NCI-H1436 (cell line): Measurements from ENCODE around the gene GATM.
"Not testable (repeated sequence)": the region's sequence is repeated elsewhere in the genome, so short reads cannot be mapped to it uniquely, and the experiment has no call there.

Source experiments
- DNase-seq: peaks from one replicate; lab custom pipeline; 2025; lab: John Stamatoyannopoulos, UW

Gene GATM

DNA sequence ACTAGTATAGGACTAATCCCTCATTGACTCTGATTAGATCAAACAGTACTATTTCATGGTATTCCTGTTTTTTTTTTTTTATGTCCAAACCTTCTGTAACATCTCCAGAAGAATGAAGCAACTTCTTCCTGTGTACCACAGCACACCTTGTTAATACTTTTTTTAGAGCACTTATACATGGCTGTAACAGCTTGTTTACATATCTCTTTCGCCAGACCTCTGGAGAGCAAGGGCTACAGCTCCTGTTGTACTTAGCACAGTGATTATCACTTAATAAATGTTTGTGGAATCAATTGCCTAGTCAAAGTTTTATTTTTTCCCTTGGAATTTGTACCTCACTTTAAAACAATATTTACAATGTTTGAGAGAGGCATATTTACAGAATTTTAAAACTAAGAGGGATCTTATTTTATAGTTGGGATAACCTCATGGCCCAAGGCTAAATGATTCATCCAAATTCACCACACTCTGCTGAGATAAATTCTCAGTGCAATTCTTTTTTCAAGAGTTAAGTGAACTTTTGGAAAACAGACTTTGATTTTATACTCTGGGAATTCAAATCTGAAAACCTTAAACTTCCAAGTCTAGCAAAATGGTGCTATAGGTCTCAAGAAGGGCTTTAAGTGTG lies 9.2 kb upstream of the GATM start:
- DNase-seq, result no peak

DNA sequence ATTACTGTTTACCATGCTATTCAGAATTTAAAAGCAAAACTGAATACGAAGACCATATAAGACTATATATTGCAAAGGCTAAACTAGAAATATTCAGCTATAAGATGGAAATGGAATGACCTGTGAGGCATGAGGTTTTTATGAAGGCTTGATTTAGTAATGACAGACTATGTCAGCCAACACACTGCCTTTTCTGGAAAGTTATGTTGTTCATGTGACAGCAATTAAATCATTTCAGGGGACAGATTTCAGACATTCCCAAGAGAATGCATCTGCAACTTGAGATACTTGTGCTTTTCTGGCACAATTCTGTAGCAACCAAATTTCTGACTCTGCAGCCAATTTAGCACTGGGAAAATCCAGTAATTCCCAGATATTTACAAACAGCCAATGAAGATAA lies 8.6 kb upstream of the GATM start:
- DNase-seq, result no peak

DNA sequence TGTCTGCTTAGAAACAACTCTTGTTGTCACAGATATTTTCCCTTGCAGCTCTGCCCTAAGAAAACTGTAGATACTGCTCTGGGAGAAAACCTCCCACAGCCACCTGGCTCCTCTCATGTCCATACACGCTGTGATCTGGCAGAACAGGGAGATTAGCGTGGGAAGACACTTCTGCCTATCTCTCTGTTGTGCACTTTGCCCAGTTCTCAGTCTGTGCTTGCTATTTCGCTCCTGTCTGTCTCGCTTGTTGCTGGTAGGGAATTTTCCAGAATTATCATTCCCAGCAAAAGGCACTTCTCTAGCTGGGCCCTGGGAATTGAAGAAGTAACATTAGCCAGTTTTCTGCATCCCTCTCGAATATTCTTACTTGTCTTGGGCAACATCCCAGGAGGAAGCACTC lies 8.1 kb upstream of the GATM start:
- no peak for DNase-seq

- no peak for DNase-seq
Measured at GRCh38 chr15:45385590-45385989, 7.2 kb upstream of the GATM start.

DNA sequence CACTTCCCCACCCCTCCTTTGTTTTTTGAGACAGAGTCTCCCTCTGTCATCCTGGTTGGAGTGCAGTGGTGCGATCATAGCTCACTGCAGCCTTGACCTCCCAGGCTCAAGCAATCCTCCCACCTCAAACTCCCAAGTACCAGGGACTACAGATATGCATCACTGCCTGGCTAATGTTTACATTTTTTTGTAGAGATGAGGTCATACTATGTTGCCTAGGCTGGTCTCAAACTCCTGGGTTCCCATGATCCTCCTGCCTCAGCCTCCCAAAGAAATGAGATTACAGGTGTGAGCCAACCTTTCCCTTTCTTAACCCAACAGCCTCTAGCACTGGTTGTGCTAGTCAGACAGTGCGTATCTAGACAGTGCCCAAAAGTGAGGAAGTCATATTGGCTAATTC lies 6.4 kb upstream of the GATM start:
- no peak for DNase-seq

- DNase-seq, result no peak
Measured at GRCh38 chr15:45378913-45379262, 544 bp upstream of the GATM start.

DNA sequence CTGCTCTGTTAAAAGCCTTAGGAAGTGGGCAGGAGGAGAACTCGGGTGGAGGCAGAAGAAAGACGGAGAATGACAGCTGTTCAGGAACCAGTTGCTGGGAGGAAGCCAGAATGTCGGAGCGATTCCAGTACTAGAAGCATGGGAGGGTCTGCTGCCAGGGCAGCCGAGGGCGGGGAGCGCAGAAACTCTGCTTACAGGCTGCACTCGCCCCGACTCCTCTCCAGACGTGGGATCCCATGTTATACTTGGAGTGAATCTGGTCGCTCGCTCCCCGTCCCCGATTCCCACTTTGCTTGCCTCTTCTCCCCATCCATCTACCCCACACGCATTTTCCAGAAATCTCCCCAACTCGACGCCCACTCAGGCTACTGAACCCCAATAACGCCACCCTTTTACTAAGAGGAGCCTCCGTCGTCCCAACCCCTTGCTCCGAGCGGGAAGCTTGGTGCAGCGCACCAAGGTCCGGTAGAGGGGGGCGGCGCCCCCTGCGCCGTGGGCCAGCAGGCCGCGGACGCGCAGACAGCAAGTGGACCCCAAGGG lies 665 bp downstream of the GATM start:
- DNase-seq, result no peak

- no peak for DNase-seq
Measured at GRCh38 chr15:45376967-45377608, 1.3 kb downstream of the GATM start.

DNA sequence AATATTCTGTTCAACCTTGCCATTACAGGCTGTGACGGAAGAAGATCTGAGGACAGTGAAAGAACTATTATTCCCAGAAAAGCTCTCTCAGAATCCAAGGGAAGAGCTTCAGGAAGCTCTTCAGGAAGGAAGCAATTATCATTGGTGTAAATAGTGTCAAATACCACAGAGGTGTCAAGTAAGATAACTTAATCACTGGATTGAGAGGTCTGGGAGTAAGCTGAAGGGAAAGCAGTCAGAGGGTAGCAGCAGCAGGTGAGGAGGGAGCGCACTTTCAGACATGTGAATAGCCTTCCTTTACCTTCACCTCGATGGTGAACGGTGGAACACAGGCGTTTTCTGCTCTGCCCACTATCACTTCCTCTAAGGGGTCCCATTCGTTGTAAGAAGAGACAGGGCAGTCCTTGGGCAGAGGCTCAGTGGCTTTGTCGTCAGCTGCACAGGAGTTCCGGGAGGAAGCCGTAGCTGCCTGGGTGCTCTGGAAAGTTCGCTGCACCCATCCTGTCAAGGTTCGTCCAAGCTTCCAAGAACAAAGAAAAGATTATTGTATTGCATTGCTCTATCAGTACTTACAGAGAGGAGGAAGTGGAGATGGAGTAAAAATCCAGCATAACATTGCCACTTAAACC lies 1.9 kb downstream of the GATM start:
- no peak for DNase-seq

- DNase-seq, result no peak
Measured at GRCh38 chr15:45375836-45376235, 2.5 kb downstream of the GATM start.

- no peak for DNase-seq
Measured at GRCh38 chr15:45373976-45374375, 4.4 kb downstream of the GATM start.

DNA sequence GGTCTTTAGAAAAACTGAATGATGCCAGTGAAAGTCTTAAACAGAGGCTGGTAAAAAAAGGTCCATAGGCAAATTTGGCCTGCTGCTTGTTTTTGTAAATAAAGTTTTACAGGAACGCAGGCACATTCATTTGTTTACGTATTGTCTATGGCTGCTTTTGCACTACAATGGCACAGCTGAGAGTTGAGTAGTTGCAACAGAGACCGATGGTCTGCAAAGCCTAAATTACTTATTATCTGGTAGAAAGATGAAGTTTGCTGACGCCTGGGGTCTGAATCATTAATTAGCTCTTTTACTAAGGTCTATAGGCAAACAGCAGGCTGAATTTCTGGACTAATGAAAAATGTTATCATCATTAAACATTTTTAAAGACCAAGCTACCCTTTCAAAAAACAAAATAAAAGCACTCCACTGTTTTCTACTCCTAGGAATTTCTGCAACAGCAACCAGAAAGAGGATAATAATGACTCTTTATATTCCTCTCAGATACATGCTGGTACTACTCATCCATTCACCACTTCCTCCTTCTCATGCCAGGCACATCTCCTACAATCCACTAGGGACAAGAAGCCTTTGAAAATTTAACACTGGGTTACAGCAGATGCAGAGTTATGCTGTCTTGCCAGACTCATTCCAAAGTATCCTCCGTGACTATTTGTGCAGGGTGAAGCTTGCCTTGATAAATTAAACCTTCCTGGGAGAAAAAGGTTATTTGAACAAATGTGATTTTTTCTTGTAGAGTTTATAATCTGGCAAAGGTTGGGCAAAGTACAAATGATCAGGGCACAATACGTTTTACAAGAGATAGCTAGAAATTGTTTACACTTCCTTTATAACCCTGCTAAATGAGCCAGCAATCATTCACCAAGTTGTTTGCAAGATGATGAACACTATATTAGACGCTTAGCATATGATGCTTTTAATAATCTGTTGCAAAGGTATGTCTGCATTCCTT lies 6.0 kb downstream of the GATM start:
- no peak for DNase-seq

DNA sequence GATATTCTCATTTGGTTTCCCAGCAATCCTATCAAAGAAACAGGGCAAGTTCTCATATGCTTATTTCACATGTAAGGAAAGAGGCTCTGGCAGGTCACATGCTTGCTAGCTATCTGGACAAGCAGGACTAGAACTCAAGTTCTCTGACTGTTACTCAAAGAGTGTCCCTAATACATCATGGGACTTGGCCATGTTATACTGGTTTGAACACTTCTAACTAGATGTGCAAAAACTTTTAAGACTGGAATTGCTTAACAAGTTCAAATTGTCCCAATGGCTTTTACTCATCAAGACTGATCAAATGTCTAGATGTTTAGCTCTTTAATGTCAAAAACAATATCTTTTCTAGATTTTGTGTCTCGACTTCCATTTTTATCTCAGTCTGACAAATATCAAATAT lies 6.8 kb downstream of the GATM start:
- no peak for DNase-seq

GRCh38 chr15:45370042-45370441 lies 8.3 kb downstream of the GATM start:
- DNase-seq, result not testable (repeated sequence)

DNA sequence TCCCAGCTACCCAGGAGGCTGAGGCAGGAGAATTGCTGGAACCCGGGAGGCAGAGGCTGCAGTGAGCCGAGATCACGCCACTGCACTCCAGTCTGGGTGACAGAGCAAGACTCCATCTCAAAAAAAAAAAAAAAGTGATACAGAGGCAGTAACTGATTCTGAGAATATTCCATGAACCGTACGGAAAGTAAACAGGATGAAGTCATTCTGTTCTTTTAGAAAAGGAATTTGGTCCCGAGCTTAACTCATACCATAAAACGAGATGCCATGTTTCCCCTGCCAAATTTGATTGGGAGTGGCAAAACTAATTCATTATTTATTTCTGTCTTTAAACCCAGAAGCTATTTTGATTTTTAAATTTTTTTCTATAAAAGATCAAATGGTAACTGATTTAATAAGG lies 11.1 kb downstream of the GATM start:
- not testable (repeated sequence) for DNase-seq

DNA sequence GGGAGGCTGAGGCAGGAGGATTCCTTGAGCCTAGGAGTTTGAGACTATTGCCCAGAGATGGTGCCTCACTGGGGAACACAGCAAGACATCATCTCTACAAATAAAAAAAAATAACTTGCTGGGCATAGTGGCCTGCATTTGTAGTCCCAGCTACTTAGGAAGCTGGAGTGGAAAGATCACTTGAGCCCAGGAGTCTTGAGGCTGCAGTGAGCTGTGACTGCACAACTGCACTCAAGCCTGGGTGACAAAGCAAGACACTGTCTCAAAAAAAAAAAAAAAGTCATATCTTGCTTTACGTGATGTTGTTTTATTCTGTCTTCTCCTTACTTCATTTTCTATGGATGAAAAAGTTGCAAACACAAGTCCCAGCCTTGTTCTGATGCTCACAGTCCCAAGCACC lies 14.1 kb downstream of the GATM start:
- no peak for DNase-seq

DNA sequence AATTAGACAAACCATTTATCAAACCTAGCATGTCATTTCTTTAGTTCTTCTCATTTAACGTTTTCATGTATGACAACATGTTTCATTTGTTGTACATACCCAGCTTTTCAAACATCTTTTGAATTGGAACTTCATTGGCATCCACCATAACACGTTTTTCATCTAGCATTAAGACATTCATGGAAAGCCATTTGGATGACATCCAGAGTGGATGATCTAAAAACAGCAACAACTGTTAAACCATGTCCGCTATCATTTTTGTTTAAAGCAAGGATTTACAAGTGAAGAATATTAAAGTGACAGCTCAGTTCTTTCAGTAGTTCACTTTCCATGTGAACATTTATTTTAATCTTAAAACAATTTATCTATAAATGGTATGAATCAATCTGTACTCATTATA lies 14.5 kb downstream of the GATM start:
- no peak for DNase-seq

DNA sequence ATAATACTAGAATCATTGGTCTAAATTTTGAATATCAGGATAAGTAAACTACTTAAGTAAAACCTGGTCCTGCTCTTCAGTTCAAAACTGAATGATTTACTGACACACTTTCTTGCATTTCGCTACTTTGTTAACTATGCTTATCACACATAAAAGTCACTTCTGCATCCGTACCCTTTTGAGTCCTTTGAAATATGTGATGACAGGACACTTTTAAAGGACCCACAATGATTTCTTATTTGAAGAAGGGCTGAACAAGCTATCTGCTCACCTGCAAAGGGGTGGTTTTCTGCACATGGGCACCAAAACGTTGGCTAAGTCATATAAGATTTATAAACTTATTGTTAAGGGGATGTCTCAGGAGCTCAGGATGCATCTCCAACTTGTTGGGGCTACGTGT lies 15.0 kb downstream of the GATM start:
- DNase-seq, result no peak

GRCh38 chr15:45362419-45362818 lies 15.9 kb downstream of the GATM start:
- DNase-seq, result no peak

DNA sequence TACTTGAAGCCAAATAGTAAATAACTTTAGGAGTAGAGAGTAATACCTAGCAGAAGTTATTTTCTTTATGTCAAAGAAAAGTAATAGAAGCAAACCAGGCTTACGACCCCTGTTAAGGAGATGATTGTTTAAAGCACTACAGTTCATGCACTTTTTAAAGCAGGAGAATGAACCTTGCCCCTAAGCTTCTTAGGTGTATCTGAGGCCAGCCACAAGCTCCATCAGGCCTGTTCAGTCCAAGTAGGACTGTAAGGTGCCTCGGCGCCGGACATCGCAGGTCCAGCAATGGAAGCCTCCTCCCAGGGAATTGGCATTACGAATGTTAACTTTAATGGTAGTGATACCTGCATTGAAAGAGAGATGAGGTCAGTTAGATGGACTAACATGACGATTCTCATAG lies 16.5 kb downstream of the GATM start:
- DNase-seq, result no peak

- DNase-seq, result no peak
Measured at GRCh38 chr15:45355860-45356259, 22.5 kb downstream of the GATM start.

DNA sequence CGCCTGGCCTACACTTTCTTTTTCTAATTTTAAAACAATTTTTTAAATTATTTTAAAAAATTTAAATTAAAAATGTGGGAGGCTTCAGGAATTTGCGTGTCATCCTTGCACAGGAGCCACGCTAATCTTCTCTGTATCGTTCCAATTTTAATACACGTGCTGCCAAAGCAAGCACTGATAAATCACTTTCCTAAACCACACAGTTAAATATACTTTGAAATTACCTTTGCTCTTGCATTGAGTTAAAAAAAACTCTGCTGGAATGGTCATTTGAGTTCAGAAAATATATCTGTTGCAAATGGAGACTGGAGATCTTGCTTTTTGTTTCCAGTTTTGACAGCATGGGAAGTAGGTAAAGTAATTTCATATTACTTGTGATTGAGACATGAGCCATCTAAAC lies 23.6 kb downstream of the GATM start:
- DNase-seq, result no peak
